ENCODE data around the gene PEX11B.
A peak's percentile ranks its signal among the peaks of the same experiment; 100 is the strongest.
"Not testable (repeated sequence)": the region's sequence is repeated elsewhere in the genome, so short reads cannot be mapped to it uniquely, and the experiment has no call there.

Gene PEX11B

GRCh38 chr1:145936247-145936646, 17.7 kb upstream of the PEX11B start:
- Histone ChIP-seq H3K4me2 (ENCODE audit: low read length, poor library complexity, severe bottlenecking) (no peak overlapping the region), H3K4ac (ENCODE audit: low read depth in 1 of 2, low read length in 2 of 2) (no peak overlapping the region), H3K9ac (ENCODE audit: low read length) (no peak overlapping the region), H2BK5ac (ENCODE audit: low read depth, low read length, poor library complexity, severe bottlenecking) (no peak overlapping the region), H3K36me3 (ENCODE audit: control insufficient read depth in 1 of 2, insufficient read depth in 2 of 2, low read depth in 1 of 2, low read length in 2 of 2) (peaks cover 10 to 45% of the 10 kb centered on the region in 2 experiments), H3K18ac (ENCODE audit: low read depth in 1 of 2, low read length in 2 of 2) (no peak overlapping the region), H3K4me3 (ENCODE audit: insufficient read depth in 1 of 2, low read depth in 1 of 2, low read length in 2 of 2) (no peak overlapping the region), H2BK15ac (ENCODE audit: low read depth, poor library complexity, severe bottlenecking) (no peak overlapping the region), H2AK5ac (ENCODE audit: low read length, severe bottlenecking) (no peak overlapping the region), H2AFZ (ENCODE audit: low read depth, low read length) (no peak overlapping the region), H3K14ac (ENCODE audit: low read length in 2 of 2) (no peak overlapping the region), H3K9me3 (ENCODE audit: control insufficient read depth, low read length) (no peaks in the 10 kb centered on the region), H3K23ac (ENCODE audit: low read length in 2 of 2) (no peak overlapping the region), H2BK12ac (ENCODE audit: low read length in 2 of 2) (no peak overlapping the region), H3K4me1 (ENCODE audit: control insufficient read depth, insufficient read depth, low read depth, low read length) (no peaks in the 10 kb centered on the region), H2BK120ac (ENCODE audit: low read depth, low read length) (no peak overlapping the region), H4K8ac (ENCODE audit: low read length) (no peak overlapping the region), H3K27me3 (ENCODE audit: control insufficient read depth in 1 of 2, insufficient read depth in 1 of 2, low read length in 2 of 2) (no peaks in the 10 kb centered on the region), H4K91ac (ENCODE audit: low read length) (no peak overlapping the region), H3K79me1 (replicated peaks; ENCODE audit: low read length, poor library complexity, severe bottlenecking) (peaks cover 7% of the 10 kb centered on the region), H3K27ac (ENCODE audit: low read length, poor library complexity, severe bottlenecking) (no peak overlapping the region)
- WGBS: 100% methylated on average over 6 of the region's 8 CpGs
- DNase-seq: no peak

GRCh38 chr1:145935708-145936107, 17.2 kb upstream of the PEX11B start:
- H2AK5ac ChIP-seq (ENCODE audit: low read length, severe bottlenecking): no peak overlapping the region
- H3K36me3 ChIP-seq (ENCODE audit: control insufficient read depth in 1 of 2, insufficient read depth in 2 of 2, low read depth in 1 of 2, low read length in 2 of 2): peaks cover 12 to 46% of the 10 kb centered on the region in 2 experiments
- H2AFZ ChIP-seq (ENCODE audit: low read depth, low read length): no peak overlapping the region
- no peak for DNase-seq
- peaks cover 7% of the 10 kb centered on the region for H3K79me1 ChIP-seq (replicated peaks; ENCODE audit: low read length, poor library complexity, severe bottlenecking)
- H3K4me1 ChIP-seq (ENCODE audit: control insufficient read depth, insufficient read depth, low read depth, low read length): no peaks in the 10 kb centered on the region
- H3K4ac ChIP-seq (ENCODE audit: low read depth in 1 of 2, low read length in 2 of 2): no peak overlapping the region
- no peak overlapping the region for H3K14ac ChIP-seq (ENCODE audit: low read length in 2 of 2)
- H3K18ac ChIP-seq (ENCODE audit: low read depth in 1 of 2, low read length in 2 of 2): no peak overlapping the region
- H3K9ac ChIP-seq (ENCODE audit: low read length): peak overlapping the region; percentile 3
- no peak overlapping the region for H3K23ac ChIP-seq (ENCODE audit: low read length in 2 of 2)
- no peak overlapping the region for H3K4me2 ChIP-seq (ENCODE audit: low read length, poor library complexity, severe bottlenecking)
- no peak overlapping the region for H4K91ac ChIP-seq (ENCODE audit: low read length)
- no peaks in the 10 kb centered on the region for H3K27me3 ChIP-seq (ENCODE audit: control insufficient read depth in 1 of 2, insufficient read depth in 1 of 2, low read length in 2 of 2)
- H3K27ac ChIP-seq (ENCODE audit: low read length, poor library complexity, severe bottlenecking): no peak overlapping the region
- no peak overlapping the region for H2BK120ac ChIP-seq (ENCODE audit: low read depth, low read length)
- H2BK12ac ChIP-seq (ENCODE audit: low read length in 2 of 2): no peak overlapping the region
- H3K4me3 ChIP-seq (ENCODE audit: insufficient read depth in 1 of 2, low read depth in 1 of 2, low read length in 2 of 2): no peak overlapping the region
- H4K8ac ChIP-seq (ENCODE audit: low read length): no peak overlapping the region
- no peak overlapping the region for H2BK5ac ChIP-seq (ENCODE audit: low read depth, low read length, poor library complexity, severe bottlenecking)
- no peak overlapping the region for H2BK15ac ChIP-seq (ENCODE audit: low read depth, poor library complexity, severe bottlenecking)
- H3K9me3 ChIP-seq (ENCODE audit: control insufficient read depth, low read length): no peaks in the 10 kb centered on the region

GRCh38 chr1:145932522-145933009, 14.0 kb upstream of the PEX11B start:
- WGBS: 27% methylated on average over 7 of the region's 9 CpGs
- H3K9ac ChIP-seq (ENCODE audit: low read length); H3K9me3 ChIP-seq (ENCODE audit: control insufficient read depth, low read length); H3K4me1 ChIP-seq (ENCODE audit: control insufficient read depth, insufficient read depth, low read depth, low read length); H4K8ac ChIP-seq (ENCODE audit: low read length); H2AFZ ChIP-seq (ENCODE audit: low read depth, low read length); H2BK12ac ChIP-seq (ENCODE audit: low read length in 2 of 2); H3K4me3 ChIP-seq (ENCODE audit: insufficient read depth in 1 of 2, low read depth in 1 of 2, low read length in 2 of 2); H3K14ac ChIP-seq (ENCODE audit: low read length in 2 of 2); H4K91ac ChIP-seq (ENCODE audit: low read length); H3K79me1 ChIP-seq (replicated peaks; ENCODE audit: low read length, poor library complexity, severe bottlenecking); H3K18ac ChIP-seq (ENCODE audit: low read depth in 1 of 2, low read length in 2 of 2); H2AK5ac ChIP-seq (ENCODE audit: low read length, severe bottlenecking); H3K23ac ChIP-seq (ENCODE audit: low read length in 2 of 2); H3K27ac ChIP-seq (ENCODE audit: low read length, poor library complexity, severe bottlenecking); H3K4me2 ChIP-seq (ENCODE audit: low read length, poor library complexity, severe bottlenecking); H3K27me3 ChIP-seq (ENCODE audit: control insufficient read depth in 1 of 2, insufficient read depth in 1 of 2, low read length in 2 of 2); H2BK15ac ChIP-seq (ENCODE audit: low read depth, poor library complexity, severe bottlenecking); H2BK5ac ChIP-seq (ENCODE audit: low read depth, low read length, poor library complexity, severe bottlenecking); H2BK120ac ChIP-seq (ENCODE audit: low read depth, low read length); H3K4ac ChIP-seq (ENCODE audit: low read depth in 1 of 2, low read length in 2 of 2): not testable (repeated sequence)
- H3K36me3 ChIP-seq (ENCODE audit: control insufficient read depth in 1 of 2, insufficient read depth in 2 of 2, low read depth in 1 of 2, low read length in 2 of 2): peaks cover 10 to 44% of the 10 kb centered on the region in 2 experiments
- peak; percentile 10 for DNase-seq

- H3K27ac ChIP-seq (ENCODE audit: low read length, poor library complexity, severe bottlenecking): peak overlapping the region; percentile 96
- H3K9ac ChIP-seq (ENCODE audit: low read length): peak overlapping the region; percentile 93
- no peak overlapping the region for H2BK120ac ChIP-seq (ENCODE audit: low read depth, low read length)
- H3K79me1 ChIP-seq (replicated peaks; ENCODE audit: low read length, poor library complexity, severe bottlenecking): peaks cover 8% of the 10 kb centered on the region
- peaks cover 4% of the 10 kb centered on the region for H3K4me1 ChIP-seq (ENCODE audit: control insufficient read depth, insufficient read depth, low read depth, low read length)
- peak overlapping the region; percentile 99 for H2AK5ac ChIP-seq (ENCODE audit: low read length, severe bottlenecking)
- WGBS: 73% methylated on average over 12 of the region's 20 CpGs
- H3K36me3 ChIP-seq (ENCODE audit: control insufficient read depth in 1 of 2, insufficient read depth in 2 of 2, low read depth in 1 of 2, low read length in 2 of 2): peaks cover 9 to 31% of the 10 kb centered on the region in 2 experiments
- H2AFZ ChIP-seq (ENCODE audit: low read depth, low read length): no peak overlapping the region
- H3K18ac ChIP-seq (ENCODE audit: low read depth in 1 of 2, low read length in 2 of 2): peak overlapping the region; percentile 66 to 94
- no peaks in the 10 kb centered on the region for H3K9me3 ChIP-seq (ENCODE audit: control insufficient read depth, low read length)
- DNase-seq: no peak
- H3K4me3 ChIP-seq (ENCODE audit: insufficient read depth in 1 of 2, low read depth in 1 of 2, low read length in 2 of 2): peak overlapping the region; percentile 39 to 91
- no peak overlapping the region for H2BK15ac ChIP-seq (ENCODE audit: low read depth, poor library complexity, severe bottlenecking)
- H4K91ac ChIP-seq (ENCODE audit: low read length): peak overlapping the region; percentile 50
- no peak overlapping the region for H2BK5ac ChIP-seq (ENCODE audit: low read depth, low read length, poor library complexity, severe bottlenecking)
- no peaks in the 10 kb centered on the region for H3K27me3 ChIP-seq (ENCODE audit: control insufficient read depth in 1 of 2, insufficient read depth in 1 of 2, low read length in 2 of 2)
- H3K23ac ChIP-seq (ENCODE audit: low read length in 2 of 2): no peak overlapping the region
- no peak overlapping the region for H2BK12ac ChIP-seq (ENCODE audit: low read length in 2 of 2)
- H3K14ac ChIP-seq (ENCODE audit: low read length in 2 of 2): no peak overlapping the region
- H3K4me2 ChIP-seq (ENCODE audit: low read length, poor library complexity, severe bottlenecking): peak overlapping the region; percentile 79
- peak overlapping the region; percentile 87 for H4K8ac ChIP-seq (ENCODE audit: low read length)
- H3K4ac ChIP-seq (ENCODE audit: low read depth in 1 of 2, low read length in 2 of 2): peak overlapping the region in 1 of 2 experiments; percentile 75
These were observed 9.6 kb upstream of the PEX11B start for GRCh38 chr1:145927916-145928643.

Data from mesenchymal stem cell (in vitro differentiated cells and primary cell).